Kidney (tissue), 14 donors: ENCODE results near the gene OPHN1. TPM values are rescaled to one million over a fixed set of nuclear protein-coding genes. Genes with fewer than 3 reads are reported as not detected.

Source experiments
- DNase-seq, 5 donors: peaks; one replicate each; pipeline ENCODE4 v3.0.0-alpha.2; 2013 to 2020
- FAIRE-seq: peaks from 2 replicates; lab custom pipeline; 2012; peaks lifted over from hg19 to GRCh38; lab: Jason Lieb, UNC
- H3K27ac ChIP-seq, 2 donors: one replicate each; pipeline ENCODE4 v1.7.0; 2013; ENCODE audit warnings: low read depth in 2 of 2, low read length in 2 of 2, inconsistent platforms in 1 of 2
- H3K27me3 ChIP-seq: one replicate; pipeline ENCODE4 v1.7.1; 2013; ENCODE audit warnings: low read length, inconsistent platforms; ENCODE audit not compliant: control insufficient read depth, insufficient read depth
- H3K36me3 ChIP-seq, 3 donors: one replicate each; pipeline versions ENCODE4 v1.7.0 to v1.7.1; 2013; ENCODE audit warnings: low read length in 3 of 3, control low read depth in 1 of 3, inconsistent platforms in 1 of 3; ENCODE audit not compliant: insufficient read depth in 3 of 3, control insufficient read depth in 2 of 3
- H3K4me1 ChIP-seq, 3 donors: one replicate each; pipeline versions ENCODE4 v1.7.0 to v1.7.1; 2013; ENCODE audit warnings: low read length in 3 of 3, inconsistent platforms in 1 of 3, low read depth in 1 of 3; ENCODE audit not compliant: control insufficient read depth in 2 of 3, insufficient read depth in 2 of 3
- H3K4me3 ChIP-seq, 3 donors: one replicate each; pipeline versions ENCODE4 v1.7.0 to v1.8.1; 2013; ENCODE audit warnings: low read length in 3 of 3, control low read depth in 1 of 3, inconsistent platforms in 1 of 3
- H3K9ac ChIP-seq, 3 donors: one replicate each; pipeline versions ENCODE4 v1.7.0 to v1.7.1; 2013; ENCODE audit warnings: low read length in 3 of 3, control low read depth in 1 of 3, inconsistent platforms in 1 of 3
- H3K9me3 ChIP-seq, 3 donors: one replicate each; pipeline versions ENCODE4 v1.7.0 to v1.7.1; 2013; ENCODE audit warnings: low read length in 3 of 3, control low read depth in 1 of 3, inconsistent platforms in 1 of 3; ENCODE audit not compliant: control insufficient read depth in 2 of 3, insufficient read depth in 1 of 3
- CTCF ChIP-seq: IDR thresholded peaks from 3 replicates; pipeline ENCODE4 v1.5.1; 2012; ENCODE audit warnings: mild to moderate bottlenecking, moderate library complexity, borderline replicate concordance; ENCODE audit not compliant: insufficient read depth; ENCODE audit errors: extremely low read depth
- intact Hi-C: fragments of 100-400 bp; cut with DNase I; formaldehyde crosslinking; loops from one replicate; pipeline ENCODE4 v1.11.1; 2022
- polyA plus RNA-seq: library from polyadenylated mRNA; stranded (reverse); fragments of 350-450 nt; fragmentation: Illumina TruSeq; extraction: RNeasy Lipid Tissue Mini Kit (QIAGEN cat#74804); gene quantifications from one replicate; pipeline ENCODE4 v1.2.3, GENCODE V29; 2014; ENCODE audit warnings: low read depth, low replicate concordance; ENCODE audit not compliant: insufficient read depth
- total RNA-seq: library from RNA; stranded (reverse); fragmentation: NEBNext Ultra II Directional; extraction: Animal tissue kit (Norgen Biotek cat#: 25700); gene quantifications from one replicate; pipeline ENCODE4 v1.2.1, GENCODE V29; 2021
- donor health status: control.
- donor health status: control.
- donor health status: control.
- donor health status: control.
- donor health status: control.
- donor health status: DM: yes; HTN: yes; CAD: no.
- donor health status: Normal renal cell carcinoma (clear cell type).

The OPHN1 gene
- total and polyA plus RNA-seq, 2 donors from 2014 or later, result 1.9 to 9.5 TPM

- TF ChIP-seq CTCF, result no peak
- Histone ChIP-seq H3K36me3 (peaks cover 0 to 5% (median 0%) of the 10 kb centered on the region in 3 donors), H3K4me1 (no peaks in the 10 kb centered on the region), H3K4me3 (no peak overlapping the region), H3K27me3 (no peaks in the 10 kb centered on the region), H3K9ac (no peak overlapping the region), H3K9me3 (no peaks in the 10 kb centered on the region), H3K27ac (no peak overlapping the region)
- no peak for FAIRE-seq
- no peak for DNase-seq
- intact Hi-C loops, result no loop called here
Measured at GRCh38 chrX:68193786-68194185, 239.5 kb downstream of the OPHN1 start.

- FAIRE-seq, result no peak
Measured at GRCh38 chrX:68193234-68193633, 240.1 kb downstream of the OPHN1 start.

GRCh38 chrX:68190799-68191198 is 242.5 kb downstream of the OPHN1 start:
- intact Hi-C loops, result no loop called here
- FAIRE-seq, result no peak

More at GRCh38 chrX:68193234-68193633, 240.1 kb downstream of the OPHN1 start:
- H3K27me3 ChIP-seq, result no peaks in the 10 kb centered on the region
- H3K9ac ChIP-seq, result no peak overlapping the region
- intact Hi-C loops, result no loop called here
- H3K27ac ChIP-seq, result no peak overlapping the region
- no peak for TF ChIP-seq CTCF
- peak in 2 of 5 donors; percentile 1 to 6 for DNase-seq
- H3K9me3 ChIP-seq, result no peaks in the 10 kb centered on the region
- peaks cover 0 to 5% (median 0%) of the 10 kb centered on the region in 3 donors for H3K36me3 ChIP-seq
- H3K4me3 ChIP-seq, result no peak overlapping the region
- H3K4me1 ChIP-seq, result no peaks in the 10 kb centered on the region

More at GRCh38 chrX:68190799-68191198, 242.5 kb downstream of the OPHN1 start:
- Histone ChIP-seq H3K27ac (no peak overlapping the region), H3K9ac (no peak overlapping the region), H3K9me3 (no peaks in the 10 kb centered on the region), H3K4me3 (no peak overlapping the region), H3K4me1 (no peaks in the 10 kb centered on the region), H3K36me3 (peaks cover 0 to under 1% (median 0%) of the 10 kb centered on the region in 3 donors), H3K27me3 (no peaks in the 10 kb centered on the region)
- DNase-seq, result no peak
- no peak for TF ChIP-seq CTCF
